T-helper 2 cell treated with Interferon-gamma antibody and Interleukin-4, amounts not matched to agents 5 μg/mL and 100 μg/mL, for 36 hours (primary cell): ENCODE data around the gene CHRM2.
"Not testable (repeated sequence)": the region's sequence is repeated elsewhere in the genome, so short reads cannot be mapped to it uniquely, and the experiment has no call there.

Experiments
- DNase-seq: peaks from one replicate; pipeline ENCODE4 v3.0.0; 2021; ENCODE audit warnings: low spot score
- H3K27ac Mint-ChIP-seq: one replicate; pipeline ENCODE4 v1.8.0; 2021; ENCODE audit warnings: mild to moderate bottlenecking, mixed read lengths
- H3K27me3 Mint-ChIP-seq: one replicate; pipeline ENCODE4 v1.8.0; 2021; ENCODE audit warnings: low read depth, mixed read lengths
- H3K36me3 Mint-ChIP-seq: one replicate; pipeline ENCODE4 v1.8.0; 2021; ENCODE audit warnings: low read depth, mixed read lengths
- H3K4me1 Mint-ChIP-seq: one replicate; pipeline ENCODE4 v1.8.0; 2021; ENCODE audit warnings: low read depth, mixed read lengths
- H3K4me3 Mint-ChIP-seq: one replicate; pipeline ENCODE4 v1.8.0; 2022; ENCODE audit warnings: mild to moderate bottlenecking, moderate library complexity, mixed read lengths
- H3K9me3 Mint-ChIP-seq: one replicate; pipeline ENCODE4 v1.8.0; 2021; ENCODE audit warnings: mixed read lengths

The CHRM2 gene

GRCh38 chr7:136868496-136869000 is at the start of gene CHRM2:
TSS of gene CHRM2 (plus strand) at chr7:136868652. CDS start at chr7:137014866, 146,214 bp downstream.
- Mint-ChIP-seq H3K4me3 (no peak within 1 kb of the TSS), H3K9me3 (no peaks in the 10 kb centered on the region), H3K27ac (no peak within 1 kb of the TSS), H3K36me3 (no peaks in the 10 kb centered on the region), H3K27me3 (peaks cover 30% of the 10 kb centered on the region), H3K4me1 (no peaks in the 10 kb centered on the region)
- no peak for DNase-seq

GRCh38 chr7:136831398-136831797 is 37.1 kb upstream of the CHRM2 start:
- not testable (repeated sequence) for H3K27ac Mint-ChIP-seq, H3K4me1 Mint-ChIP-seq, H3K4me3 Mint-ChIP-seq, DNase-seq, H3K27me3 Mint-ChIP-seq, H3K36me3 Mint-ChIP-seq
- H3K9me3 Mint-ChIP-seq = peaks cover 15% of the 10 kb centered on the region

GRCh38 chr7:136845899-136846465 is 22.5 kb upstream of the CHRM2 start:
- H3K27me3 Mint-ChIP-seq = no peaks in the 10 kb centered on the region
- DNase-seq = no peak
- H3K27ac Mint-ChIP-seq = no peak overlapping the region
- no peaks in the 10 kb centered on the region for H3K36me3 Mint-ChIP-seq
- no peak overlapping the region for H3K4me3 Mint-ChIP-seq
- H3K9me3 Mint-ChIP-seq = peaks cover 3% of the 10 kb centered on the region
- H3K4me1 Mint-ChIP-seq = no peaks in the 10 kb centered on the region

GRCh38 chr7:136847858-136848257 is 20.6 kb upstream of the CHRM2 start:
- Mint-ChIP-seq H3K27ac (no peak overlapping the region), H3K4me3 (no peak overlapping the region), H3K27me3 (no peaks in the 10 kb centered on the region), H3K36me3 (no peaks in the 10 kb centered on the region), H3K4me1 (no peaks in the 10 kb centered on the region), H3K9me3 (peaks cover 3% of the 10 kb centered on the region)
- DNase-seq = no peak

- no peaks in the 10 kb centered on the region for H3K27me3 Mint-ChIP-seq
- H3K4me3 Mint-ChIP-seq = no peak overlapping the region
- H3K9me3 Mint-ChIP-seq = peaks cover 5% of the 10 kb centered on the region
- no peak overlapping the region for H3K27ac Mint-ChIP-seq
- no peaks in the 10 kb centered on the region for H3K4me1 Mint-ChIP-seq
- no peak for DNase-seq
- no peaks in the 10 kb centered on the region for H3K36me3 Mint-ChIP-seq
Measured at GRCh38 chr7:136853654-136854053, 14.8 kb upstream of the CHRM2 start.

GRCh38 chr7:136857573-136857972 is 10.9 kb upstream of the CHRM2 start:
- no peak overlapping the region for H3K4me3 Mint-ChIP-seq
- no peak for DNase-seq
- no peaks in the 10 kb centered on the region for H3K27me3 Mint-ChIP-seq
- H3K9me3 Mint-ChIP-seq = peaks cover 5% of the 10 kb centered on the region
- no peaks in the 10 kb centered on the region for H3K4me1 Mint-ChIP-seq
- H3K27ac Mint-ChIP-seq = no peak overlapping the region
- no peaks in the 10 kb centered on the region for H3K36me3 Mint-ChIP-seq

- DNase-seq = no peak
- Mint-ChIP-seq H3K27ac (no peak overlapping the region), H3K27me3 (no peaks in the 10 kb centered on the region), H3K9me3 (peaks cover 1% of the 10 kb centered on the region), H3K4me1 (no peaks in the 10 kb centered on the region), H3K4me3 (no peak overlapping the region), H3K36me3 (no peaks in the 10 kb centered on the region)
Measured at GRCh38 chr7:136859803-136860202, 8.6 kb upstream of the CHRM2 start.

GRCh38 chr7:136865236-136865635 is 3.2 kb upstream of the CHRM2 start:
- H3K36me3 Mint-ChIP-seq = no peaks in the 10 kb centered on the region
- H3K4me1 Mint-ChIP-seq = no peaks in the 10 kb centered on the region
- peaks cover 15% of the 10 kb centered on the region for H3K27me3 Mint-ChIP-seq
- no peak overlapping the region for H3K4me3 Mint-ChIP-seq
- H3K9me3 Mint-ChIP-seq = no peaks in the 10 kb centered on the region
- no peak for DNase-seq
- no peak overlapping the region for H3K27ac Mint-ChIP-seq

- Mint-ChIP-seq H3K9me3 (no peaks in the 10 kb centered on the region), H3K27me3 (peaks cover 20% of the 10 kb centered on the region), H3K4me1 (no peaks in the 10 kb centered on the region), H3K36me3 (no peaks in the 10 kb centered on the region), H3K27ac (no peak overlapping the region), H3K4me3 (no peak overlapping the region)
- DNase-seq = no peak
Measured at GRCh38 chr7:136865777-136866176, 2.7 kb upstream of the CHRM2 start.

- DNase-seq = no peak
- no peaks in the 10 kb centered on the region for H3K4me1 Mint-ChIP-seq
- H3K9me3 Mint-ChIP-seq = no peaks in the 10 kb centered on the region
- no peak overlapping the region for H3K27ac Mint-ChIP-seq
- peaks cover 30% of the 10 kb centered on the region for H3K27me3 Mint-ChIP-seq
- H3K4me3 Mint-ChIP-seq = no peak overlapping the region
- no peaks in the 10 kb centered on the region for H3K36me3 Mint-ChIP-seq
Measured at GRCh38 chr7:136869001-136869961, 829 bp downstream of the CHRM2 start.

GRCh38 chr7:136869991-136870865 is 1.8 kb downstream of the CHRM2 start:
- no peak overlapping the region for H3K27ac Mint-ChIP-seq
- no peak for DNase-seq
- no peak overlapping the region for H3K4me3 Mint-ChIP-seq
- no peaks in the 10 kb centered on the region for H3K4me1 Mint-ChIP-seq
- H3K9me3 Mint-ChIP-seq = no peaks in the 10 kb centered on the region
- H3K27me3 Mint-ChIP-seq = peaks cover 30% of the 10 kb centered on the region
- no peaks in the 10 kb centered on the region for H3K36me3 Mint-ChIP-seq

GRCh38 chr7:136870866-136871487 is 2.5 kb downstream of the CHRM2 start:
- Mint-ChIP-seq H3K27me3 (peaks cover 30% of the 10 kb centered on the region), H3K9me3 (no peaks in the 10 kb centered on the region), H3K27ac (no peak overlapping the region), H3K4me3 (no peak overlapping the region), H3K4me1 (no peaks in the 10 kb centered on the region), H3K36me3 (no peaks in the 10 kb centered on the region)
- DNase-seq = no peak

GRCh38 chr7:136874393-136875032 is 6.1 kb downstream of the CHRM2 start:
- Mint-ChIP-seq H3K4me1 (no peaks in the 10 kb centered on the region), H3K9me3 (no peaks in the 10 kb centered on the region), H3K36me3 (no peaks in the 10 kb centered on the region), H3K4me3 (no peak overlapping the region), H3K27ac (no peak overlapping the region), H3K27me3 (peaks cover 17% of the 10 kb centered on the region)
- no peak for DNase-seq
